Mucosa of gallbladder (tissue), 1 donor: ENCODE measurements around the gene GYPB. TPM values are rescaled to one million over a fixed set of nuclear protein-coding genes. Genes with fewer than 3 reads are reported as not detected.
"Not testable (repeated sequence)": the region's sequence is repeated elsewhere in the genome, so short reads cannot be mapped to it uniquely, and the experiment has no call there.

ENCODE experiments used
- DNase-seq: peaks from one replicate; pipeline ENCODE4 v3.0.0-alpha.2; 2020; ENCODE audit warnings: low spot score
- total RNA-seq: library from RNA; stranded (reverse); gene quantifications from one replicate; pipeline ENCODE4 v1.2.1, GENCODE V29; 2021
- donor health status: DM: no; HTN: no; CAD: no.

GYPB gene
- total RNA-seq, 1 donor from 2014 or later: not detected

- no peak for DNase-seq
These were observed 4.4 kb downstream of the GYPB start for GRCh38 chr4:144014808-144015207.

DNA sequence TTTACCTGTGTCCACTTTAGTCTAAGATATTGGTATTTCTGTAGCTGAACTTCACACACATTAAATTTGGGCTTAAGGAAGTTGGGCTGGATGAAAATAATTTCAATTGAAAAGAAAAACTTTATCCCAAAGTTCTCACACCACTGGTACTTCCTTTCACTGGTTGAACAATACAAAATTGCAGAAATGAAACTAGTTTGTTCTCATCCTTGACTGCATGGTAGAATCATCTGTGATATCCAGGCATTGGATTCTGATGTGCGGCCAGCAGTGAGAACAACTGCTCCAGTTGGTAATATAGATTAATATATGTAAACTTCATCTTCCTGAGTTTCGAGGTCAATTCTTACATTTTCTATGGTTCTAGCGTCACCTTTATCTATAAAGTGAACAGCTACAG is 10.6 kb downstream of the GYPB start:
- not testable (repeated sequence) for DNase-seq

DNA sequence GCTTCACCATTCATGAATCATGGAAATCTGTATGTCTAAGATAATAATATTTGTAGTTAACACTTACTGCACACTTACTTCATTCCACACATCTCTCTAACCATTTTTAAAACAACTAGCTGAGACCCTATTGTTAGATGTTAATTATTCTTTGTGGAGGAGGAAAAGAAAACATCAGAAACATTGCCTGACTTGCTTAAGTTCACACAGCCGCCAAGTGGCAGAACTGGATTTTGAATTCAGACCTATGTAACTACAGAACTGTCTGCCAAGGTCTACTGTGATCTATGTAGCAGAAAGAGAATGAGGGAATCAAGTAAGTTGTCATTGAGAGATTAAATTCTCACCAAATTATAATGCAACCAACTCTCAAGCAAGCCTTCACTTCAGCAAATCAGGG is 11.2 kb downstream of the GYPB start:
- not testable (repeated sequence) for DNase-seq

GRCh38 chr4:144006200-144006803 is 12.9 kb downstream of the GYPB start:
- not testable (repeated sequence) for DNase-seq

- DNase-seq: not testable (repeated sequence)
These were observed 13.6 kb downstream of the GYPB start for GRCh38 chr4:144005558-144005953.

DNA sequence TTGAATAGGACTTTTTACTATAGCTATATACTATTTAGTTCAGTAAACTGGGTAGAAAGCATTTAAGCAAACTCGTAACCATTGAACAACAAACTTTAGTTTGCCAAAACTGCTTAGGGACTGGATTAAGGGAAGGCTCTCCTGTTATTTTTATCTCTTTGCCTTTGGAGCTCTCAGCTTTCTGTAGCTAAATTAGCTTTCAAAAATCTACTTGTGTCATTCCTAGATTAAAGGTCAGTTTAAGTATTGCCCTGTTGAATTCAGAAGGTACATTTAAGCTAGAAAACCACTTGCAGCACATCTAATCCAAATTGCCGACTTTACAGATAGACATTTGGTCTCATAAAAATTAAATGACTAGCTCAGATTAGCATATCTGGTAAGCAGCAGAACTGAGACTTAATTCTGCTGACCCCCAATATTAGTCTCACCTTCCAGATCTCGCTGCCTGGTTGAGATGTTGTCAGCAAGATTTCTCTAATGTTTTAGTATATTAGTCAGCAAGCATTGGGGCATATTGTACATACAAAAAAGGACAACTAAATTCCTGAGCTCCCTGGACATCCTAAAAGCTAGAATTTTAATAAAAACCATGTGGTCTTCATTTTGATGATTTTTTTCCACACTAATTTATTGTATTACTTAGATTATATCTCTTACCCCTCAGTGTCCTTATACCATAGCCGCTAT is 14.2 kb downstream of the GYPB start:
- DNase-seq: not testable (repeated sequence)

GRCh38 chr4:144003890-144004265 is 15.3 kb downstream of the GYPB start:
- DNase-seq: not testable (repeated sequence)

DNA sequence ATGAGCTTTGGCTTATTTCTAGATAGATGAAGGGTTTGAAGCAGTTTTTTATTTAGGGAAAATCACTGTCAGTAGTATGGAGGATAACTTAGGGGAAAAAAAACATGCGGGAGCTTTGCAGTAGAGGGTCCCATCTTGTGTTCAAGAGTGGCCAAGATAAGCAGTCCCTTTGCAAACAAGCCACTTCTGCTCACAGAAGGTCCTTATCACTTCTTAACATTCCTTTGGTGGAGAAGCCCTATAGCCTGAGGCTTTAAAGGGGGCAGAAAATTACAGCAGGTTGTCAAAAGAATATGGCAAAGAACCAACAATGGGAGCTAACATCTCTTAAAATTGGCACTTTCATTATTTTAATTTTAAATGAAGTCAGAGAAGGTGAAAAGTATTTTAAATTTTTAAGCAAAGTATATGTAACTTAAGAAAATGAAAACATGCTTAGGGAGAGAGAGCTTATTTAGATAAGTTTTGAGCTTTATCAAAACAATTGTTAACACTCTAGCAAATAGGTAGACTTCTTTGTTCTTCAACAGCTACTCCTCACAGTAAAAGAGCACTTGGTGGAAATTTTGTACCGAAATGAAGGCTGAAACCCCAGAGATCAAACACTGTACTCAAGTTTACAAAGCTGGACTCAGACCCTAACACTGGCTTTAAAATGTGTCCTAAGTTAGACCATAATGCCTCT is 15.8 kb downstream of the GYPB start:
- not testable (repeated sequence) for DNase-seq

DNA sequence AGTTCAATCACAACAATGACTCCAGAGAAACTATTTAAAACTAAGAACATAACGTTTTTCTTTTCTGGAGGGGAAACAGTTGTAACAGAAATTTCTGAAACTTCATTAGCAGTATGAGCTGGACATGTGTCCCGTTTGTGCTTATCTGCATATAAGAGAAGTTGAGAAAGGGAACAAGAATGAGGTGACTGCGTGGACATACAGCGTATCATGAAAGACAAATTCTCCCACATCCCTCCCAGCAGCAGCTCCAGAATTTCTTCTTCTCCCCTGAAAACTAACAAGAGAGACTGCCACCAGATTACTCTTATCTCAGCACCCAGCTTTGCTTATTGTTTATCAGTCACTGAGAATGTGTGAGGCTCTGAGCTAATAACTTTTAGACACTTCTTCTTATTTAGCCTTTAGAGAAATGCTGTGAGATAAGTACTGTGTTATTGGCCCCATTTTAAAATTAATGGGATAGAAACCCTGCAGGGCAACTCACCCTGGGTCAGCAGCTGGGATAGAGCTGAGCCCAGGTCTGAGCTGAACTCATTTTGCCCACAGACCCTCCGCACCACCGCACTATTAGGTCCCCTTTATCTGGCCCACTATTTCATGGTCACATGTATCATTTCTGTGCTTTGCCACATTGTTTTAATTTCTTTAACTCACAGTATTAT is 18.7 kb downstream of the GYPB start:
- DNase-seq: not testable (repeated sequence)

DNA sequence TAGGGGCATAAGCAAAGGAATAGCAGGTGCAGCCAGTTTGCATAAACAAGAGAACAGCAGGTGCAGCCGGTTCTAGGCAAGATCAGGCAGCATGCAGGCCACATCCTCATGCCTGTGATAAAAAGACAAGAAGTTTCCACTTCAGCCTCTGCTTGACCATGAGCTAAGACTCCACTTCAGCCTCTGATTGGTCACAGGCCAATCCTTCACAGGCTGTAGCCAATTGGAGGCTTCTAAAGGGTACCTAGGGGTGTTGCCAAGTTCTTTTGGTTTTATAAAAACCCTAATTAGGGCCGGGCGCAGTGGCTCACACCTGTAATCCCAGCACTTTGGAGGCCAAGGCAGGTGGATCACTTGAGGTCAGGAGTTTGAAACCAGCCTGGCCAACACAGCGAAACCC is 23.0 kb downstream of the GYPB start:
- not testable (repeated sequence) for DNase-seq

DNA sequence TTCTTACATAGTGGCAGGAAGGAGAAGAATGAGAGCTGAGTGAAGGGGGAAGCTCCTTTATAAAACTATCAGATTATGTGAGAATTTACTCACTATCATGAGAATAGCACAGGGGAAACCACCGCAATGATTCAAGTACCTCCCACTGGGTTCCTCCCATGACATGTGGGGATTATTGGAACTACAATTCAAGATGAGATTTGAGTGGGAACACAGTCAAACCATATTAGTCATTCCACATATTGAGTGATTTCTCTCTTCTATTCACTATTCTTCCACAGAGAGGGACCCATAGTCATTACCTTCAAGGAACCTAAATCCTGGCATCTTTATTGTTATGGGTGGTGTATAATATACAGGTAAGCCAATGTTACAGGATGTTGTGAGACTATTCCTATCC is 27.4 kb downstream of the GYPB start:
- DNase-seq: not testable (repeated sequence)

GRCh38 chr4:143990717-143991116 is 28.5 kb downstream of the GYPB start:
- DNase-seq: not testable (repeated sequence)

GRCh38 chr4:143986180-143986579 is 33.0 kb downstream of the GYPB start:
- DNase-seq: no peak

DNA sequence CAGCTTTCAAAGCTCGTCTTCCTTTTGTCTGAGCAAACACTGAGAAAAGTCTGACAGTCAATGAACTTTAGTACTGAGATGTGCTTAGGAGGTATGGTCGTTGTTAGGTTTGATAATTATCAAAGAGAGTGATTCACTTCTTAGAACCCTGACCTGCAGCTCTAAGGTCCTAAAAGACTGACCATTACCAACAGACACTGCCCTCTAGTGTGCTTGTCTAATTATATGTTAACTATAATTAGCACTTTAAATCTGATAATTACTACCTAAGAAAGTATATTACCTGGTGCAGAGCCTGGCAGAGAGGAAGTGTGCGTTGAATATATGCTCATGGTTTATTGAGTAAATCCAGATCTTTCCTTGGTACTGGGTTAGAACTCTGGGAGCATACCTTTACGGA is 38.4 kb downstream of the GYPB start:
- not testable (repeated sequence) for DNase-seq

DNA sequence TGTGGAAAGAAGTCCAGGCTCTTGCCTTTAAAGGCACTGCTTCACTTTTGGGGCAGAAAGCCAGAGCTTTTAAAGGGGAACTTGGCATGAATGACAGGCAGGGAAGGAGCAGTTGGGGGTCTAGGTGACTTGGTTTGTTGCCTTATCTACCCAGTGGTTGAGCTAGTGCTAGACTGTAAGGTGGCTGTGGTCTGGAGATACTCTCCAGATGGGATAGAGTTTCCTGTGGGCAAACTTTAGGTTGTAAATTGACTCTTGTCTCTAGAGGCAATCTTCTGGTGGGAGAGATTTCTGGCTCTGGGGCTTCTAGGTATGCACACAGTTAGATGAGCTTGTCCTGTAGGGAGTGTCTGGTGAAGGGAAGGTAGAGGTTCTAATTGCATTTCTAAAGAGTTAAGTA is 43.7 kb downstream of the GYPB start:
- DNase-seq: not testable (repeated sequence)

DNA sequence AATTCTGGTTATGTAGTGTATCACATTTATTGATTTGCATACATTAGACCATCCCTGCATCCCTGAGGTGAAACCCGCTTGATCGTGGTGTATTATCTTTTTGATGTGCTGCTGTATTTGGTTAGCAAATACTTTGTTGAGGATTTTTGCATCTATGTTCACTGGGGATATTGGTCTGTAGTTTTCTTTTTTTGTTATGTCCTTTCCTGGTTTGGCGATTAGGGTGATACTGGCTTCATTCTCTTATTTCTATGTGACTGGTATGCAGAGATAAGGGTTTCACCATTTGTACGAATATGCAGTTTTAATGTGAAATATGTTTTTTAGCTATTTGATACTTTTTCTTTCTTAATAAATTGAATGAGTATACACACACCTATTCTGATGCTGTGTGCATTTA is 45.2 kb downstream of the GYPB start:
- not testable (repeated sequence) for DNase-seq

GRCh38 chr4:143961075-143961474 is 58.1 kb downstream of the GYPB start:
- DNase-seq: no peak

DNA sequence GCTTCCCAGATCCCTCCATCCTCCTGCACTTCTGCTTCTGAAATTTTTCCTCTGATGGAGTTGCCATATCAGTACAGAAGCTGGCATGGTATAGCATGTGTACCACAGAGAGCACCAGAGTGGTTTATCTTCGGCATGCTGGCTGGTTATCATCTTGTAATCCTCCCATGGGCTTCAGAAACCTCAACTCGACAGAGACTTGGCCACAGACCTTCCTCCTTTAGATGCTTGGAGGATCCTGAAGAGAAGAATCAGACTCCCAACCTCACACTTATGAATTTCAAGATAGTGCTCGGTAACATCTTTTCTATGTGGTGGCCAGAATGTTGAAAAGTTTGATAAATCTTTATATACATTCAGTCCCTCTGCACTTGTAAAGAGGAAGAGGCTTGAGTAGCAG is 63.9 kb downstream of the GYPB start:
- DNase-seq: not testable (repeated sequence)

DNA sequence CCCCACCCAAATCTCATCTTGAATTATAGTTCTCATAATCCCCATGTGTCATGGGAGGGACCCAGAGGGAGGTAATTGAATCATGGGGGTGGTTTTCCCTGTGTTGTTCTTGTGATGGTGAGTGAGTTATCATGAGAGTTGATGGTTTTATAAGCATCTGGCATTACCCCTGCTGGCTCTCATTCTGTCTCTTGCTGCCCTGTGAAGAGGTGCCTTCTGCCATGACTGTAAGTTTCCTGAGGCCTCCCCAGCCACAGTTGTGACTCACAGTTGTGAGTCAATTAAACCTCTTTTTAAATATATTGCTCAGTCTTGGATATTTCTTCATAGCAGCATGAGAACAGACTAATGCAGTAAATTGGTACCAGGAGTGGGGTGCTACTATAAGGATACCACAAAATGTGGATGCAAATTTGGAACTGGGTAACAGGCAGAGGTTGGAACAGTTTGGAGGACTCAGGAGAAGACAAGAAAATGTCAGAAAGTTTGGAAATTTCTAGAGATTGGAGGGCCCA is 67.7 kb downstream of the GYPB start:
- DNase-seq: not testable (repeated sequence)

DNA sequence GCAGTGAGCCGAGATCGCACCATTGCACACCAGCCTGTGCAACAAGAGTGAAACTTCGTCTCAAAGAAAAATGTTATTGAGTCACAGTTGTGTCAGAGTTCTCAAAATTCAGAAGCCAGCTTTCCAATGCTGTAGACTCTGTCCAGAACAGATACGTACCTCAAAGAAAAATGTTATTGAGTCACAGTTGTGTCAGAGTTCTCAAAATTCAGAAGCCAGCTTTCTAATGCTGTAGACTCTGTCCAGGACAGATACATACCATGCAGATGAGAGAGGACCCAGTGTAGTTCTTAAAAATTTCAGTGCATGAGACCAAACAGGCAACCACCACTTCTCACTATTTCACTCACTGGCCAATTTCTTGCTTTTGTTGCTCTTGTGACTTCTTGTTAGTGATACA is 68.2 kb downstream of the GYPB start:
- not testable (repeated sequence) for DNase-seq

- not testable (repeated sequence) for DNase-seq
These were observed 69.0 kb downstream of the GYPB start for GRCh38 chr4:143950185-143950584.

- DNase-seq: not testable (repeated sequence)
These were observed 71.7 kb downstream of the GYPB start for GRCh38 chr4:143947493-143947892.
